HL-60/S4 treated with phorbol 12-myristate 13-acetate at 8.2 ng/mL for 4 days and 3 days (cell line): ENCODE data around the gene ASTN2.
"Not testable (repeated sequence)": the region's sequence is repeated elsewhere in the genome, so short reads cannot be mapped to it uniquely, and the experiment has no call there.

Experiments
- in situ Hi-C: fragments of 300-500 bp; cut with MboI; formaldehyde crosslinking; loops from 2 replicates; pipeline ENCODE4 v1.15.0; 2022; ENCODE audit warnings: low sequenced_read_pairs

The ASTN2 gene

GRCh38 chr9:116935149-116935897 lies 479.5 kb downstream of the ASTN2 start:
- in situ Hi-C loops: no loop called here

- in situ Hi-C loops: no loop called here
Measured at GRCh38 chr9:116934131-116934530, 480.7 kb downstream of the ASTN2 start.

- in situ Hi-C loops: no loop called here
Measured at GRCh38 chr9:116933251-116933650, 481.6 kb downstream of the ASTN2 start.

GRCh38 chr9:116929621-116930020 lies 485.2 kb downstream of the ASTN2 start:
- in situ Hi-C loops: no loop called here

- in situ Hi-C loops: no loop called here
Measured at GRCh38 chr9:116928884-116929283, 486.0 kb downstream of the ASTN2 start.

- in situ Hi-C loops: no loop called here
Measured at GRCh38 chr9:116928289-116928688, 486.6 kb downstream of the ASTN2 start.

GRCh38 chr9:116927726-116928125 lies 487.1 kb downstream of the ASTN2 start:
- in situ Hi-C loops: no loop called here

GRCh38 chr9:116925121-116925520 lies 489.7 kb downstream of the ASTN2 start:
- in situ Hi-C loops: no loop called here

- in situ Hi-C loops: no loop called here
Measured at GRCh38 chr9:116924462-116925110, 490.3 kb downstream of the ASTN2 start.

GRCh38 chr9:116917895-116918508 lies 496.9 kb downstream of the ASTN2 start:
- in situ Hi-C loops: not testable (repeated sequence)

GRCh38 chr9:116913536-116913935 lies 501.3 kb downstream of the ASTN2 start:
- in situ Hi-C loops: no loop called here

GRCh38 chr9:116910201-116910600 lies 504.7 kb downstream of the ASTN2 start:
- in situ Hi-C loops: no loop called here

GRCh38 chr9:116907989-116908388 lies 506.9 kb downstream of the ASTN2 start:
- in situ Hi-C loops: no loop called here

GRCh38 chr9:116905171-116905588 lies 509.7 kb downstream of the ASTN2 start:
- in situ Hi-C loops: no loop called here

GRCh38 chr9:116904165-116904564 lies 510.7 kb downstream of the ASTN2 start:
- in situ Hi-C loops: no loop called here

GRCh38 chr9:116901260-116901659 lies 513.6 kb downstream of the ASTN2 start:
- in situ Hi-C loops: no loop called here

GRCh38 chr9:116900543-116900942 lies 514.3 kb downstream of the ASTN2 start:
- in situ Hi-C loops: no loop called here

- in situ Hi-C loops: no loop called here
Measured at GRCh38 chr9:116900007-116900367, 514.9 kb downstream of the ASTN2 start.

GRCh38 chr9:116899337-116900006 lies 515.4 kb downstream of the ASTN2 start:
- in situ Hi-C loops: no loop called here

- in situ Hi-C loops: not testable (repeated sequence)
Measured at GRCh38 chr9:116898131-116898530, 516.7 kb downstream of the ASTN2 start.

GRCh38 chr9:116897201-116897600 lies 517.7 kb downstream of the ASTN2 start:
- in situ Hi-C loops: no loop called here

- in situ Hi-C loops: no loop called here
Measured at GRCh38 chr9:116895961-116896360, 518.9 kb downstream of the ASTN2 start.
